HFF-Myc (cell line): ENCODE data around the gene CNNM4.

Experiments
- DNase-seq: peaks from one replicate; pipeline ENCODE4 v3.0.0-alpha.2; 2011; ENCODE audit warnings: low read depth; ENCODE audit errors: extremely low read depth
- H3K4me3 ChIP-seq: replicated peaks from 2 replicates; pipeline ENCODE4 v1.5.1; 2011; ENCODE audit warnings: low read depth, mild to moderate bottlenecking, control low read depth, low read length
- CTCF ChIP-seq: IDR thresholded peaks from 2 replicates; pipeline ENCODE4 v1.5.1; 2012; ENCODE audit warnings: mild to moderate bottlenecking, low read depth, low read length, control low read depth; ENCODE audit errors: missing control alignments

CNNM4 gene

DNA sequence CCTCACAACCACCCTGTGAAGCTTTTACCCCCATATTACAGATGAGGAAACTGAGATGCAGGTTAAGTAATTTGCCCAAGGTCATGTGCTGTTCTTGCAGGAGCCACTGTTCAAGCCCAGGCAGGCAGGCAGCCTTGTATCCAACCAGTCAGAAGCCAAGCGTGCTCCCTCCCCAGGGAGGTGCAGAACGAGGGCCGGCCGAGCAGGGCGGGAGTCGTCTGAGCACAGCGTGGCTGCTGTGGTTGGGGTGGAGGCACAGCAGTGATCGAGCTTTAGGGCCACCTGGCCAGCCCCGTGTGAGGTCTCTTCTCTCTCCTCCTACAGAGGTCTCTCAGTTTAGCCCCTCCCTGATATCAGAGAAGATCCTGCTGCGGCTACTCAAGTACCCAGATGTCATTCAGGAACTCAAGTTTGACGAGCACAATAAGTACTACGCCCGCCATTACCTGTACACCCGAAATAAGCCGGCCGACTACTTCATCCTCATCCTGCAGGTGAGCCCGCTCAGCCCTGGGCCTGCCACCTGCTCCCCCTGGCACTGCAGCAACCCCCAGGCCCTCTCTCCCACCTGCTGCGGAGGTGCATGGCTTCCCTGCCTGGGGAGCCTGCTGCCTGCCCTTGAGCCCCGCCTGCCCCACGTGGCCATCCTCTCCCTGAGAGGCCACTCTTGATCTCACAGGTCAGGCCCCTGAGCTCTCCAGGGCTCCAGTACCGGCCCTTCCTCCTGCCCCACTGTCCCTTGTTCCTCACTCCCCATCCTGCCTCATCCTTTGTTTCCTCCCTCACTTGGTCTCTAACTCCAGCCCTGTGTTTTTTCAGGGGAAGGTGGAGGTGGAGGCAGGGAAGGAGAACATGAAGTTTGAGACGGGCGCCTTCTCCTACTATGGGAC, 38.3 kb downstream of the CNNM4 start:
- DNase-seq: no peak
- no peak for TF ChIP-seq CTCF
- H3K4me3 ChIP-seq: no peak overlapping the region

DNA sequence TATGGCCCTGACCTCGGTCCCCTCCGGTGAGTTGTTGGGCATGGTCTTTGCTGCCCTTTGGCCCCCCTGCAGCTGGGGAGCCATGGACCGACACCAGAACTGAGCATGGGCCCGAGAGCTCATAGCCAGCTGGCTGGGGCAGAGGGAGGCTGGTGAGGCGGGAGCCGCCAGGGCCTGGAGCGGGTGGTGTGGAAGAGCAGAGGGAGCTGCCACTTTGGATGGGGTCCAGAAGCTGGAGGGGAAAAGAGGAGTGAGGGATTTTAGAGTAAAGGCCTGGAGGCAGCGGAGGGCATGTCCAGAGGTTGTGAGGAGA, 38.9 kb downstream of the CNNM4 start:
- no peak for DNase-seq
- TF ChIP-seq CTCF: no peak
- H3K4me3 ChIP-seq: no peak overlapping the region

DNA sequence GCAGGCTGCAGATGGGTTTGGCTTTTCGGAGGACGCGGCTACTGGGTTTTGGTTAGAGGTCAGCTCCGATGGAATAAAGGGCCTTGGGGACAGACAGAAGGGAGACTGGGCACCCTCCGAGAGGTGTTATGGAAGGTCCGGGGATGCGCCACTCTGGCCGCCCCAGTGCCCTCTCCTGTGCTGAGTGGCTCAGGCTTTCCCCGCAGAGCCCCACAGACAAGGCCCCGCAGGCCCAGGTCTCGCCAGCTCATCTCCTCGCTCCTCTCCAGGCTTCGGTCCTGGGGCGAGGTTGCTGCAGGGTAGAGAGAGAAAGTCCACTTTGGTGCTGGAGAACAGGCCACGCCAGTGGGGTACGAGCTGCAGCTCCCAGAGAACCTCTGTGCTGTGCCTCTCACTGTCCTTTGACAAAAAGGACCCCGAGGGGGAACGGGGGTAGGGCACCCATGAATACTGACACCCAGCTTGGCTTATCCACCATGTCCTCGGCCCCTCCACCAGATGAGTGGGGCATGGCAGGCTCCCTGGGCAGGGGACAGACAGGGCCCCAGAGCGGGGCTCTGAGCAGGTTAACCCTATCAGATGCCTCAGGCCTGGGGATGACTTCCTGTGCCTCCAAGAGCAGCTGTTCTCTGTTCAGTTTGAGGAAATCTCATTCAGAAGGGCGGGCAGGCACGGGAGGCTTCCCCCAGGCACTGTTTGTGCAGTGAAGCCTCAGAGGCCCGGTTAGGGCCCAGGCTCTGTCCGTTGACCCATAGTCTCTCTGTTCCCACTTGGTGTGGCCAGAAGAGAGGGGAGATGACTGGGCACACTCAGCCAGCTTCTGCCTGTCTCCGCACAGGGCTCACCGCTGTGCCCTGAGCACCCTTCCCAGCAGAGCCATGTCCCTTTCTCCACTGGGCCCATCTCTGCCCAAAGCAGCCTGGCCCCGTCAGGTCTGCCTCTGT, 39.6 kb downstream of the CNNM4 start:
- H3K4me3 ChIP-seq: no peak overlapping the region
- no peak for TF ChIP-seq CTCF
- no peak for DNase-seq

DNA sequence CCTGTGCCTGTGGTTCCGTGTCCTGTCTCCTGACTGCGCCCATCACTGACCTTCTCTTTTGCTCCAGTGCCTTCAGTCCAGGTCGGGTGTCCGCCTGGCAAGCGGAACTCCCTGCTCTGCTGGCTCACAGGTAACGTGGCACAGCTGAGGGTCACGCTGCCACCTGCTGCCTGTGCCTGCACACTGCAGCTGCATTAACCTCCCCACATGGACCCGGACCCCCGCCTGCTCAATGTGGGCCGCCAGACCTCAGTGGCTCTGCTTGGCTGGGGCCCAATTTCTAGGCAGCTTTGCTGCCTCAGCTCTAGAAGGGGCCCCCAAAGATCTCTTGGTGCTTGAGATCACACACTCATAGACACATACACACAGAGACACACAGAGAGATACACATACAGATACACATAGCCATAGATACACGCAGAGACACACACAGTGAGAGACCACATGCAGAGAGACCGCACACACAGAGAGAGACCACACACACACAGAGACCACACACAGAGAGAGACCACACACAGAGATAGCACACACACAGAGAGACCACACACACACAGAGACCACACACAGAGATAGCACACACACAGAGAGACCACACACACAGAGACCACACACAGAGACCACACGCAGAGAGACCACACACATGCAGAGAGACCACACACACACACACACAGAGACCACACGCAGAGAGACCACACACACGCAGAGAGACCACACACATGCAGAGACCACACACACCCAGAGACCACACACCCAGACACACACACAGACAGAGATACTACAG, 40.5 kb downstream of the CNNM4 start:
- no peak for DNase-seq

GRCh38 chr2:96801786-96802595, 41.3 kb downstream of the CNNM4 start:
- DNase-seq: no peak
- no peak overlapping the region for H3K4me3 ChIP-seq
- no peak for TF ChIP-seq CTCF

More for the DNA sequence above, 40.5 kb downstream of the CNNM4 start:
- H3K4me3 ChIP-seq: no peak overlapping the region
- TF ChIP-seq CTCF: peak; percentile 73

DNA sequence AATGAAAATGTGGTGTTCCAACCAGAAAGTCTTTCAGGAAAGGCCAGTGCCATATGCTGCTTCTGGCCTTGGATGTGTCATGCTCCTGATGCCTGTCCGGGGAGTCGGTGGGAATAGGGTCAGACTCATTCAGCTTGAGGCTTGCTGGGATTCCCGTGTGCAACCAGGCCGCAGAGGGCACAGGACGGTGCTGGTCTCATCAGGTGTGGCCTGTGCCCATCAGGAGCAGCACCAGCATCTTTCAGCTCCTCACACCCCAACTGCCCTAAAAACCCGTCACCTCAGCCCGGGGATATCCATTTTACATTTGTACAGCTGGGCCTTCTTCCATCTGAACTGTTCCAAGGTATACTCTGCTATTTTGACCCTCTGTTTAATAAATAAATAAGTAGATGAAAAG, 42.0 kb downstream of the CNNM4 start:
- H3K4me3 ChIP-seq: no peak overlapping the region
- TF ChIP-seq CTCF: no peak
- DNase-seq: no peak
